HG03432 (cell line): ENCODE data around the gene TOR1B.

ENCODE experiments used
- ATAC-seq: cut with Tn5 transposase; IDR thresholded peaks from one replicate; pipeline ENCODE4 v1.9.1; 2021; ENCODE audit warnings: mild to moderate bottlenecking, moderate library complexity; ENCODE audit not compliant: unreplicated experiment

Gene TOR1B

GRCh38 chr9:129839324-129840023 is 36.5 kb downstream of the TOR1B start:
- no peak for ATAC-seq

- ATAC-seq: no peak
Observed at GRCh38 chr9:129840034-129840433, 37.0 kb downstream of the TOR1B start.

- no peak for ATAC-seq
Observed at GRCh38 chr9:129841071-129841470, 38.1 kb downstream of the TOR1B start.

GRCh38 chr9:129845373-129845772 is 42.4 kb downstream of the TOR1B start:
- ATAC-seq: no peak

- ATAC-seq: no peak
Observed at GRCh38 chr9:129848712-129849441, 45.9 kb downstream of the TOR1B start.

- ATAC-seq: no peak
Observed at GRCh38 chr9:129849901-129850300, 46.9 kb downstream of the TOR1B start.

- no peak for ATAC-seq
Observed at GRCh38 chr9:129850821-129851550, 48.0 kb downstream of the TOR1B start.

GRCh38 chr9:129851821-129852220 is 48.8 kb downstream of the TOR1B start:
- no peak for ATAC-seq

GRCh38 chr9:129852579-129852978 is 49.6 kb downstream of the TOR1B start:
- ATAC-seq: no peak

GRCh38 chr9:129853614-129854013 is 50.6 kb downstream of the TOR1B start:
- no peak for ATAC-seq

GRCh38 chr9:129854588-129855110 is 51.7 kb downstream of the TOR1B start:
- ATAC-seq: no peak

- no peak for ATAC-seq
Observed at GRCh38 chr9:129857207-129857606, 54.2 kb downstream of the TOR1B start.

GRCh38 chr9:129858167-129858962 is 55.4 kb downstream of the TOR1B start:
- ATAC-seq: no peak
